Measurements from ENCODE around the gene USPL1.

Gene USPL1

DNA sequence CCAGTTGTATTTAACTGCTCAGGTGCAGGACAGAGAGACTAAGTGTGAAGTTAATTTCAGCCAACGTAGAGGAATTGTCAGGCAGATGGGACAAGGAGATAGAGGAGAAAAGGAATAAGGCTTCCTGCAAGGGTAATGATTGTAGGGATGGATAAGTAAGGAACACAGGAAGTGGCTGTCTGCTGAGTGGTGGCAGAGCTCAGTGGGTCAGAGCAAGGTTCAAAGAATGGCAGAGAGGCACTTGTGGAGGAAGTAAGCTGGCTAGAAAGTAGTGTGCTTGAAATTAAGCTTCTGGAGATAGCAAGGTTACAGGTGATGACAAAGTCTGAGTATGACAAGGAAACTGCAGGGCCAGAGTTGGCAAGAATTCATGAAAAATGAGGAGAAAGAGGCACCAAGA, 47.9 kb downstream of the USPL1 start:
- no peak for DNase-seq

GRCh38 chr13:30666113-30666512, 48.4 kb downstream of the USPL1 start:
- DNase-seq = no peak

GRCh38 chr13:30667014-30667413, 49.3 kb downstream of the USPL1 start:
- no peak for DNase-seq

GRCh38 chr13:30668312-30668711, 50.6 kb downstream of the USPL1 start:
- no peak for DNase-seq

GRCh38 chr13:30671271-30671815, 53.6 kb downstream of the USPL1 start:
- DNase-seq = no peak

- DNase-seq = peak; percentile 88
Measured at GRCh38 chr13:30673669-30674521, 56.2 kb downstream of the USPL1 start.

GRCh38 chr13:30675717-30676116, 58.0 kb downstream of the USPL1 start:
- no peak for DNase-seq

DNA sequence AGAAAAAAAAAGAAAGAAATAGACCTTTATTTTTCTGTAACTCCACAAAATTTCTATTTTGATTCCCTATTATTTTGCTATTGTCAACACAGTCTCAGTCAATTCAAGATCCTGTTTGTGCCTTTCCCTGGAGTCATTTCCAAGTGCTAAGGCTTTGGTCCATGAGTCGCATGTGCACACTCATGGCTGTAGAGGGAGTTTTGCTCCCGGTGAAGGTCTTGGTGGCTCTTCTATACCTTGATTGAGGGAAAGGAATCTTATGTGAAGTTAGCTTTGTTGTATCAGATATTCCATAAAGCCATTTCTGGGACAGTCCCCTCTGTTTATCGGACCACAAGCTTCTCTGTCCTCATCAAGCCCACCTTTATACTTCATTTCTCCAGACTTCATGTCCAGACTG, 59.0 kb downstream of the USPL1 start:
- DNase-seq = no peak

- no peak for DNase-seq
Measured at GRCh38 chr13:30679483-30680330, 62.0 kb downstream of the USPL1 start.

DNA sequence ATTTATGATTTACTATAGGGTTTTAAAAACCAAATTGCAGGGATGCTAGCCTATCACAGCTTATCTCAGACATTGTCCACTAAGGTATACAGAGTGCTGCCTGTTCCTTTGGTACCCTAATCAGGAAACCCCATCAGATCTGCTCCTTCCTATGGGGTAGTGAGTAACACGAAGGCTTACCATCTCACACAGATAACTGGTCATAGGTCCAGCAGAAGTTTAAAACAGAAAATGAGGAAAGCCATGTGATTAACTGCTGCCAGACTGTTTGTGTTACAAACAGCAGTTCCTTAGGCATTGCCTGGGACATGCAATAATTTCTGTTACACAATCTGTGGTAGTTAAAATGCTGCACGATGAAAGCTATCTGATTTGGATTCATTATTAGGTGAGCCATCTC, 64.1 kb downstream of the USPL1 start:
- DNase-seq = no peak

- DNase-seq = no peak
Measured at GRCh38 chr13:30685320-30685859, 67.7 kb downstream of the USPL1 start.

DNA sequence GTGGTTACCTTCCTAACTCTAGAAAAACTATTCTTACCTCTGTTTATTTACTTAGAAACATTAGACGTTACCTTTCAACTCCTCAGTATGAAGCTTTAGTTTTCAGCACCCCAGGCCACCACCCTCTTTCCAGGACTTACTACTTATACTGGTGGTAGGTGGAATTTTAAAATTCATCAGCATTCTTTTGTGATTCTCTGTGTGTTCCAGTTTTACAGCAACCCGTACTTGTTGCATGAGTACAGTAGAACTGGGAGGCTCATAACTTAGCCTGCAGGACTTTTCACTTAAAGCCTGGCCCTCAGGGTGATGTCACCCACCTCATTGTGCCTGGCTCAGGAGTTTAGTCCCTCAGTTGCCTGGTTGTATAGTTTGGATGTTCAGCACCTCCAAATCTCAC, 68.3 kb downstream of the USPL1 start:
- no peak for DNase-seq

- DNase-seq = no peak
Measured at GRCh38 chr13:30687601-30688000, 69.9 kb downstream of the USPL1 start.

GRCh38 chr13:30689752-30690151, 72.0 kb downstream of the USPL1 start:
- no peak for DNase-seq

- no peak for DNase-seq
Measured at GRCh38 chr13:30690282-30691188, 72.8 kb downstream of the USPL1 start.

GRCh38 chr13:30692113-30692512, 74.4 kb downstream of the USPL1 start:
- no peak for DNase-seq

GRCh38 chr13:30696278-30697176, 78.8 kb downstream of the USPL1 start:
- no peak for DNase-seq

- DNase-seq = no peak
Measured at GRCh38 chr13:30697177-30697953, 79.6 kb downstream of the USPL1 start.

DNA sequence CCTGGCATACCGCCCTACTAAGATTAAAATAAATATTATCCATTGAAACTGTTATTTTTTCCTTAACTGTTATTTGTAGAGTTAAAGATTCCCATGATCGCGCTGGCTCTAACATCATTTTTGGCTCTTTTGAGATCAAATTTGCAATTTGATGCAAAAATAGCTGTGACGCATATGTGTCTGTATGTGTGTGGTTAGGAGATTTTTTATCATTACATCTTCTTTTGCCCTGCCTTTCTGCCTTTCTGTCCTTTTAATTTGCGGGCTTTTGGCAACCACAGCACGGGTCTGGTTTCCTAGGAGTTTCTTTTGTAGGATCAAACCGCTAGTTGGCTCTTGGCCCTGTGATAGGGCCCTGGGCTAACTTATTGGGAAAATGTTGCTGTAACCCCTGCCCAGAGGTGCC, 80.3 kb downstream of the USPL1 start:
- DNase-seq = no peak

DNA sequence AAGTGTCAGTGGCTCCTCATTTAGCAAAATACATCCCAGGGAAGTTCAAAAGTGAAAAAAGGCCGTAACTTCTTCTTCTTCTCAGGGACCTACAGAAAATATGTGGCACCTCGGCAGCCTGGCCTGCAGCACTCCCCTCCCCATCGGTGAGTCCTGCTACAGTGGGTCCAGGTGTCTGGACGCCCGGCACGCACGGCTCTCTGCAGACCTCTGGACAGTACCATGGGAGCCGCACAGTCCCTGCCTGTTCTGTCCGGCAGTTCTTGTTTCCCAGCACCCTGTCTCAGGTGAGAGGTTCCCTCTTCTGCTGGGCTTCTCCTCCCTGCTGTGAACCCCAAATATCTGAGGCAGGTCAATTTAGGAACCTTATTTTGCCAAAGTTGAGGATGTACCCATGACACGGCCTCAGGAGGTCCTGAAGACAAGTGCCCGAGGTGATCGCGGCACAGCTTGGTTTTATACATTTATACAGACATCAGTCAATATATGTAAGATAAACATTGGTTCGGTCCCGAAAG, 80.8 kb downstream of the USPL1 start:
- DNase-seq = no peak
